GM12864 (cell line): Measurements from ENCODE around the gene TSSK6.
A peak's percentile ranks its signal among the peaks of the same experiment; 100 is the strongest.

ENCODE experiments used
- DNase-seq: peaks from one replicate; pipeline ENCODE4 v3.0.0-alpha.2; 2011; ENCODE audit warnings: low read depth
- H3K4me3 ChIP-seq: 2 replicates; pipeline ENCODE4 v1.5.1; 2011; ENCODE audit warnings: mild to moderate bottlenecking, low read depth, low read length, control low read depth
- TF ChIP-seq, protein P1 (sequence below): IDR thresholded peaks from 2 replicates; pipeline ENCODE4 v1.5.1; 2011; ENCODE audit warnings: low read depth, mild to moderate bottlenecking, moderate library complexity, low read length, control low read depth, inconsistent platforms; ENCODE audit errors: missing control alignments

TSSK6 gene

DNA sequence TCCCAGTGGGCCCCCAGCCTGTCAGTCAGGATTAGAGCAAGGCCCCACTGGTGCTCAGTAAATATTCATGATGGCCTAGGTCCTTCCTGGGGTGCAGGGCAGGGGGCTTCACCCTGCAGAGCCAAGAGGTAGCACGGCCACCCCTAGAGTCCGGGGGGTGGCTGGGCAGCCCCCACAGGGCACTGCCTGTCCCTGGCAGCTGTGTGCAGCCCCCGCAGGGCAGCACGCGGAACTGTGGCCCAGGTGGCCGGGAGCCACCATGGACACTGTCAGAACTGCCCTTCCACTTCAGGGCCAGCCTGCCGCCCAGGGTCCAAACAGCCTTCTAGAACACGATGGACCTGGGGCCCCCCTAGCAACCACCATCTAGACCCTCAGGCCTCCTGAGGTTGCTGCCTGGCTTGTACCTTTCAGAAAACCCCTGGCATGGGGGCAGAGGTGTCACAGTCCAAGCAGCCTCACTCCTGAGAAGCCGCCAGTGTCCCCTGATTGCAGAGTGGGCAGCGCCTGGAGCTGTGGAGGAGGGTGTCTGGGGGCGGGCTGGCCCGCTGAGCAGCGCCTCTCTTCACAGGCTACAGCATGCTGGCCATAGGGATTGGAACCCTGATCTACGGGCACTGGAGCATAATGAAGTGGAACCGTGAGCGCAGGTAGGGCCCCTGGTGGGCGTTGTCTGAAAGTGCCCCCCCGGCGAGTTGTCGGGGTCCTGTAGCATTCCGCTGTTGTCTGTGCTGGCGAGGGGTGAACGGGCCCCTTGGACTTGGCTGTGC is 10.4 kb upstream of the TSSK6 start:
- TF ChIP-seq, protein P1, sequence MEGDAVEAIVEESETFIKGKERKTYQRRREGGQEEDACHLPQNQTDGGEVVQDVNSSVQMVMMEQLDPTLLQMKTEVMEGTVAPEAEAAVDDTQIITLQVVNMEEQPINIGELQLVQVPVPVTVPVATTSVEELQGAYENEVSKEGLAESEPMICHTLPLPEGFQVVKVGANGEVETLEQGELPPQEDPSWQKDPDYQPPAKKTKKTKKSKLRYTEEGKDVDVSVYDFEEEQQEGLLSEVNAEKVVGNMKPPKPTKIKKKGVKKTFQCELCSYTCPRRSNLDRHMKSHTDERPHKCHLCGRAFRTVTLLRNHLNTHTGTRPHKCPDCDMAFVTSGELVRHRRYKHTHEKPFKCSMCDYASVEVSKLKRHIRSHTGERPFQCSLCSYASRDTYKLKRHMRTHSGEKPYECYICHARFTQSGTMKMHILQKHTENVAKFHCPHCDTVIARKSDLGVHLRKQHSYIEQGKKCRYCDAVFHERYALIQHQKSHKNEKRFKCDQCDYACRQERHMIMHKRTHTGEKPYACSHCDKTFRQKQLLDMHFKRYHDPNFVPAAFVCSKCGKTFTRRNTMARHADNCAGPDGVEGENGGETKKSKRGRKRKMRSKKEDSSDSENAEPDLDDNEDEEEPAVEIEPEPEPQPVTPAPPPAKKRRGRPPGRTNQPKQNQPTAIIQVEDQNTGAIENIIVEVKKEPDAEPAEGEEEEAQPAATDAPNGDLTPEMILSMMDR = no peak
- no peak overlapping the region for H3K4me3 ChIP-seq
- DNase-seq = no peak

DNA sequence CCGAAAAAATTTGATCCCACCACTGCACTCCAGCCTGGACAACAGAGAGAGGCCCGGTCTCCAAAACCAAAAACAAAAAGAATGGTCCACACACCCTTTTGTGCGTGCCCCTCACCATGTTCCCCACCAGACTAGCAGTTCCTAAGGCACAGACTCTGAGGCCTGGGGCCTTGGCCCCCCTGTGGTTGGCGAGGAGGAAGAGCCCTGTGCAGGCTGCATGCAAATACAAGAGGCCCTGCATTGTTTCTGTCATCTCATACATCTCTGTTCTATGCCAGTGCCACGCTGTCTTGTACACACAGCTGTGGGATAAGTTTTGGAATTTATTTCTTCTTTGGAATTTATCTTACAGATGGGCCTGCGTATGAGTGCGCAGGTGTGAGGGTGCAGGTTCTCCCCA is 8.7 kb upstream of the TSSK6 start:
- H3K4me3 ChIP-seq = no peak overlapping the region; the same call in 1 of the 2 replicates
- TF ChIP-seq, protein P1 = peak; percentile 20
- no peak for DNase-seq

DNA sequence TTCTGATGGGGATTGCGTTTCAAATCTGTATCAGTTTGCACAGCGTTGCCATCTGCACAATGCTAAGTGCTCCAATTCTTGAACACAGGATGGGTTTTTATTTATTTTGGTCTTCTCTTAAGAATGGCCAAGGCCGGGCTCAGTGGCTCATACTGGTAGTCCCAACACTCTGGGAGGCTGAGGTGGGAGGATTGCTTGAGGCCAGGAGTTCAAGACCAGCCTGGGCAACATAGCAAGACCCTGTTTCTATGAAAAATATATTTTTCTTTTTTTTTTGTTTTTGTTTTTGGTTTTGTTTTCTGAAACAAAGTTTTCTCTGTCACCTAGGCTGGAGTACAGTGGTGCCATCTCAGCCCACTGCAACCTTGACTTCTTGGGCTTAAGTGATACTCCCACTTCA is 7.8 kb upstream of the TSSK6 start:
- DNase-seq = no peak
- TF ChIP-seq, protein P1 = no peak
- no peak overlapping the region for H3K4me3 ChIP-seq

DNA sequence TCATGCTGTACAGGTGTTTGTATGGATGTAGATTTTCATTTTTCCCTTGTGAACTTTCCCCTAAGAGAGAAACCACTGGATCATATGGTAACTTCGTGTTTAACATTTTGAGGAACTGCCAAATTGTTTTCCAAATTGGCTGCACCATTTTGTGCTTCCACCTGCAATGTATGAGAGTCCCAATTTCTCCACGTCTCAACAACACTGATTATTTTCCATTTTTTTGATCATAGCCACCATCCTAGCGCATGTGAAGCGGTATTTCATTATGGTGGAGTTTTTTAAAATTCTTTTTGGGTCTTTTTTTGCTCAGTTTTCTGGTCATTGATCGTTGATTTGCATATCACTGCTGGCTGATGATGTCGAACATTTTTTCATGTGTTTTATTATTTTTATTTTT is 5.6 kb upstream of the TSSK6 start:
- TF ChIP-seq, protein P1 = no peak
- H3K4me3 ChIP-seq = no peak overlapping the region
- DNase-seq = no peak

DNA sequence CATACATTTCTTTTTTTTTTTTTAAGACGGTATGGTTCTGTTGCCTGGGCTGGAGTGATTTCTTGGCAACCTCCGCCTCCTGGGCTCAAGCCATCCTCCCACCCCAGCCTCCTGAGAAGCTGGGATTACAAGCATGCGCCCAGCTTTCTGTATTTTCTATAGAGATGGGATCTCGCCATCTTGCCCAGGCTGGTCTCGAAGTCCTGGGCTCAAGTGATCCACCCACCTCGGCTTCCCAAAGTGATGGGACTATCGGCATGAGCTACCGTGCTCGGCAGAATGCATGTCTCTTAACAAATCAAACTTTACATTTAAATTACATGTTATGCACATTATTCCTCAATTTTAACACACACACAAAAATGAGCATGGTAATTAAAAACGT is 1.9 kb upstream of the TSSK6 start:
- TF ChIP-seq, protein P1 = no peak
- DNase-seq = no peak
- H3K4me3 ChIP-seq = peak overlapping the region; percentile 93

DNA sequence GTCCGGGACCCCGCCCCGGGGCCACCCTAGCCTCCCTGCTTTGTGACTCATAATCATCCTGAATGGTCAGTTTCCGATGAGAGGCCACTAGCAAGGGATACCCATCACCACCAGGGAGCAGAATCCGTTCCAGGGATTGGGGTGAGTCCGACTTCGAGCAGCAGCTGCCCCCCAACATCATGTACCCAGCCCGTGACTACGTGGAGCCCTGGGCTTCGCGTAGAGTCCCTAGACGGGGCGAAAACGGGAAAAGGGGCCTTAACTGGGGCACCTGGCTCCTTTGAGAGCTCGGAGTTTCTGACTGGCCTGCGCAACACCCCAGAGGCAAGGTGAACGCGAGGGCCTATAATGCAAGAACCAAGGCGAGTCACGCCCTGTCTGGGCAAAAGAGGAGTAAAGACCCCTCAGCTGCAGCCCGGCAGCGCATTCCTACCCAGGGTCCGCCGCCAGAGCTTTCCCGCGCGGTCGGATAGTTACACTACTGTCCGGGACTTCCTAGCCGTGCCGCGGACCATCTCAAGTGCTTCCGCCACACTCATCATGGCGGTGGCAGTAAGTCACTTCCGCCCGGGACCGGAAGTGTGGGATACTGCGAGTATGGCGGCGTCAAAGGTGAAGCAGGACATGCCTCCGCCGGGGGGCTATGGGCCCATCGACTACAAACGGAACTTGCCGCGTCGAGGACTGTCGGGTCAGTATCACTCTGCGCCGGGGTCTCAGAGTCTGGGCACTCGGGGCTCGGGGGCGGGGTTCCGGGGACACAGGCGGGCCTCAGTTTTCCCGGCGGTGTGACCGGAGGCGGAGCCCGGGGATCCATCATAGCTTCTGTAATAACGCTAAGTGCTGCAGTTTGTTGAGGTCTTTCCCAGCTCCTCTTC is 533 bp upstream of the TSSK6 start, which contains the start of gene NDUFA13:
NDUFA13 (plus strand) TSS at position 584 of the 878 bp plus-strand sequence; CDS start at position 598, 14 bp downstream.
- DNase-seq = peak; percentile 83
- TF ChIP-seq, protein P1 = no peak
- H3K4me3 ChIP-seq = peak within 1 kb of the TSS; percentile 93
